HG03159 (cell line): ENCODE data around the gene SLC6A7.
"Not testable (repeated sequence)": the region's sequence is repeated elsewhere in the genome, so short reads cannot be mapped to it uniquely, and the experiment has no call there.

ENCODE experiments used
- ATAC-seq: cut with Tn5 transposase; IDR thresholded peaks from one replicate; pipeline ENCODE4 v1.9.1; 2021; ENCODE audit warnings: mild to moderate bottlenecking, moderate library complexity; ENCODE audit not compliant: unreplicated experiment

SLC6A7 gene

DNA sequence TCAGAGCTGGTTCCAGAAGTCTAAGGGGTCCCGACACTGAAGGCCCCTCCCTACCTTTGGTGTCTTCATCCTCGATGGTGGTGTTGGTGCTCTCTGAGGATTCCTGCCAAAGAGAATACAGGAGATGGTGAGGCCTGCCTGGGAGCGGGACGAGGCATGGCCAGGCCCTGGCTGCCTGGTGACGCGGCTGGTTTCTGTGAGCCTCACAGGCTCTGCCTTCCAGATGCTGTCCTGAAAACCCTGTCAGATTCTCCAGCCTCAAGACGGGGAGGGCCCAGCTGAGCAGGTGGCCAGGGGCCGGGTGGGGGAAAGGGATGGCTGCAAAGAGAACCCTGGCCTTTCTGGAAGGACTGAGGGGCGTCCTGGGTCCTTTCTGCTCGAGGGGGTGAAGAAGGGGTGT, 48.8 kb downstream of the SLC6A7 start:
- no peak for ATAC-seq

DNA sequence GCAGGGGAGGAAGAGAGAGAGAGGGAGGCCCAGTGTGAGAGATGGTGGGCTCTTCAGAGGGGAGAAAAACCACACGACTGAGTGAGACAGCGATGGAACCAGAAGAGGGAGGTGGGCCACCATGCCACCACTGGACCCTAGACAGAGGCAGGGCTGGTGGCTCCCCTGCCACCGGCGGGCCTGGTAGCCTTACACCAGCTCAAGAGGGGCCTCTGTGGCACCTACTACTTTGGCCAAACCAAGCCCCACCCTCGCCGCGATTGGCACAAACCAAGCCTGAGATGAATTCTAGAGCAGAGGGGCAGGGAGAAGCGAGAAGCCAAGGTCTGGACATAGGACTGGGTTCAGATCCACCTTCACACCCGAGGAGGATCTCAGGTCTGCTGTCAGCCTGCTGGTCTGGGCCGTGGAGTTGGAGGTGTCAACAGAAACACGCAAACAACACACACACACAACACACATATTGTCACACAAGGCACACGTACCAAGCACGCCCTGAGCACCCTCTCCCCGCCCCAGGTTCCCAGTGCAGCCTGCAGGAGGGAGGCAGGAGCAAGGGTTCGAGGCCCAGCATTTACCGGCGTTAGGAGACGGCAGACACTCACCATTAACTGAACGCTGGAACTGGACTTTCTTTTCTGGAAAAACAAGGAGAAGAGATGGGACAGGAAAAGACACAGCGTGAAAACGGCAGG, 49.4 kb downstream of the SLC6A7 start:
- no peak for ATAC-seq

DNA sequence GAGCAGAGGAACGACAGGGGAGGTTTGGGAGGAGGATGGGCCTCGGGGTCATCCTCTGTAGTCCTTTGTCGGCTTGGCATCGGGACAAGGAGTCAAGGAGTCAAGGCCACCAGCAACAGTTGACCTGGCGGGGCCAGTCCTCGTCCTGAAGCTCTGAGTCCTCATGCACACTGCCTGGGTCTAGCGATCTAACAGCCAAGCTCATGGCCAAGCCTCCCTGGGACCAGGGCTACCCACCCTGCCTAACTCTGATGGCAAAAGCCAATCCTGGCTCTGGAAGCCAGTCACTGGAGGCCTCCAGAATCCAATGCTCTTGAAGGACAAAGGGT, 49.9 kb downstream of the SLC6A7 start:
- no peak for ATAC-seq

DNA sequence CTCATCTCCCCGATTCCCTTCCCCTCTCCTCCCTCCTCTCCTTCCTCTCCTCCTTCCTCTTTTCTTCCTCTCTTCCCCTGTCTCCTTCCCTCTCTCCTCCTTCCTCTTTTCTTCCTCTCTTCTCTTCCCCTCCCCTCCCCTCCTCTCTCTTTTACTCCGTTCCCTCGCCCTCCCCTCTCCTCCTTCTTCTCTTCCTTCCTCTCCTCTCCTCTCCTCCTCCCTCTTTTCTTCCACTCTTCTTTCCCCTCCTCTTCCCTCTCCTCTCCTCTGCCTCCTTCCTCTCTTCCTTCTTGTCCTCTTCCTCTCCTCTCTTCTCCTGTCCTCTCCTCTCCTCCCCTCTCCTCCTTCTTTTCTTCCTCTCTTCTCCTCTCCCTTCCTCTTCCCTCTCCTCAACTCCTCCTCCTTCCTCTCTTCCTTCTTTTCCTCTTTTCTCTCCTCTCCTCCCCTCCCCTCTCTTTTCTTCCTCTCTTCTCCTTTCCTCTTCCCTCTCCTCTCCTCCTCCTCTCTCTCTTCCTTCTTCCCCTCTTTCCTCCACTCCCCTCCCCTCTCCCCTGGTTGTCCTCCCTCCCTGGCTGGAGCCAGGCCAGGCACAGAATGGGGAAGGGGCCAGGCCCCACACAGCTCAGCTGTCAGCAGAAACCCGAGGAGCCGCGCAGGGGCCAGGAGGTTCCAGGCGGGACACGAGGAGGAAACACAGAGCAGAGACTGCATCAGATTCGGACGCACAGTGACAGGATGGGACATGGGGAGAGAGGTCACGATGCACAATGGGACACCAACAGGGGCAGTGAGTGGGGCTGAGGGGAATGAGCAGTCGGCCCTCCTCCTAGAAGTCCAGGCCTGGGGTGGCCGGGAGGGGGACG, 51.7 kb downstream of the SLC6A7 start:
- ATAC-seq = no peak

DNA sequence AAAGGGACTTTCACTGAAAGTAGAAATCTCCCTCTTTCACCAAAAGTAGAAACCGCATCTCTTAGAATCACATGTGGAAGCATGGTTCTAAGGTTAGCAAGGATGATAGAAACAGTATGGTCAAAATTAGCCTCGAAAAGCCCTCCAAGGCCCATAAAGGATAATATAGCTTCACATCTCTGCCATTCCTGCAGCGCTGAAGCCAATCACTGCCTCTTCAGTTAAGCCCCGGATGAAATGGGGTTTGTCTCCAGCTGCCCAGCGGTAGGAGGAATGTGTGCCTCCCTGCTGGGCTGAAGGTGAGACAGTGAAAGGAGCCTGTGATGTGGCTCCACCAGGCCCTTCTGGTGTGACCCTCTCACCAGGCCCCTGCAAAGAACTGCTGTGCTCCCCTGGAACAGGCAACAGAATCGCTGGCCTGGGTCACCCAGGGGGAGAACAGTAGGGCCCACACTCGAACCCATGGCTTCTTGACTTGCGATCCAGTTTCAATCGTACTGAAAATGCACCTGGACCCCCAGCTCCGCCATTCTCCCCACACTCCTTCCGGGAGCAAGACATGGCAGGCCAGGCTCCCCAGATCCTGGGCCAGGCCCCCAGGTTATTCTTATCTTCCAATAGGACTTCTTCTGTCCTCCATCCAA, 52.5 kb downstream of the SLC6A7 start:
- ATAC-seq = no peak

DNA sequence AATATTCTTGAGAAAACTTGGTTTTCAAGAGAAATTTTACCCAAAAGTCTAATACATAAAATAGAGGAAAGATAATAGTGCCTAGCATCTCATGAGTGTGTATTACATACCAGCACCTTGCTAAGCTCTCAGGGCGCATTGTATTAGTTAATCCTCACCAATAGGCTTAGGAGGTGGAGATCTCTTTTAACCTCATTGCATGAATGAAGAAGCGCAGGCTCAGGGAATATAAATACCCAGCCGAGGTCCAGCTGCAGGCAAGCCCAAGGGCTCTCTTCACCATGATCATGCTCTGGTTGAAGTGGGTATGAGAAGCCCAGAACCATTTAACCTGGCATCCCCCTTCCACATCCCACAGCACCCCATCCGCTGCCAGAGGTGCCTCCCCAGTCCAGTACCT, 53.7 kb downstream of the SLC6A7 start:
- ATAC-seq = no peak

DNA sequence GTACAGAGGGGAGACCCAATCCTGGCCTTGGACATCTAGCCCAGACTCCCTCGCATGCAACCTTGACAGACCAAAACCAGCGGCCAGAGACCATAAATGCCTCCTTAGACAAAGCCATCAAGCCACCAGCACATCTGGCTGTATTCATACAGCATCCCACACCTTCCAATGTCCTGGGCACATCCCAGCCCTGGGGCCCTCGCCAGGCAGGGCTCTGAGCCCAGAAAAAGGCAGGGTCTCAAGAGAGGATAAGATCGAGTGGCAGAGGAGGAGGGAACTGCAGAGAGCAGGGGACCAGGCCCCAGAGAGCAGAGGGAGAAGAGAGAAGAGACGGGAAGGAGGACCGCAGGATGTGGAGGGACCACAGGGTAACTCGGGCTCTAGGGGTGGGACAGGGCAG, 54.3 kb downstream of the SLC6A7 start:
- ATAC-seq = no peak

DNA sequence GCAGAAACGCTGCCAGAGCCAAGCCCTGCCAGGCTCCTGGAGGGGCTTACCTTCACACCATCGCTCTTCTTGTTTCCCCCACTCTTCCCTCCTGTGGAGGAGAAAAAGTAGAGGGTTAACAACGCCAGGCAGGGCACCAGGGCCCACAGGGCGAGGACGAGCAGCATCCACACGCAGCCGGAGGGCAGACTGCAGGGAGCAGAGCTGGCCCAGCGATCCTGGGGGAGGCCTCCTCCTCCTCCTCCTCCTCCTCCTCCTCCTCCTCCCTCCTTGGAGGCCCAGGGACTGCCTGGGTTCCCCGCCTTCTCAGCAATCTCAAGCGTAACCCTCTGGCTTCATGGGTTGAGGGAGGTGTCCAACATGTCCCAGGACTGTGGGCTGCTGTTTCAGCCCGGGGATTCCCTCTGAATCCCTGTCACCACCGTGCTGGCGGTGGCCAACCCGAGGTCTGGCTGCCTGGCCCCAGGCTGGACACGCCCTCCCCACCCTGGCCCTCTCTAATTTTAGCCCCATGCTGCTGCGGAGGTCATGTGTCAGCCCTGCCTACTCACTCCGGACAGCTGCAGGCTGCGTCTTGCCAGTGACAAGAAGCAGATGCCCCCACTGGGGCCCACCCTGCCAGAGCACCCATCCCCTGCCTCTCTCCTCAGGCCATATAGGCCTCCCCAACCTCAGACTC, 55.4 kb downstream of the SLC6A7 start:
- no peak for ATAC-seq

DNA sequence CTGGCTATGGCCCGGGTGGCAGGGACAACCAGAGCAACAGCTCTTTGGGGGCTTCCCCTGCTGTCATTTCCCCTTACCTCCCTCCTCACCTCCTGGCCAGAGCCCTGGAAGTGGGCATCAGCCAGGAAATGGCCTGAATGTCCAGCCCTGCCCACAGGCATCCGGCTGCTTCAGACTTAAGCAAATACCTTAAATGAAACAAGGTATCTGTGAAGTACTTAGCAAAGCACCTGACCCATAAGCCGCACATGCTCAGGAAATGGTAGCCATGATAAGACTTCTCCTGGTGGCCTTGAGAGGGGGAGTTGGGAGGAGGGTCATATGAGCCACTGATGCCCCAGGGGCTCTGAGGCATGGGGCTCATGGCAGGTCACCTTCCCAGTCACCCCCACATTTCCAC, 55.9 kb downstream of the SLC6A7 start:
- ATAC-seq = no peak

DNA sequence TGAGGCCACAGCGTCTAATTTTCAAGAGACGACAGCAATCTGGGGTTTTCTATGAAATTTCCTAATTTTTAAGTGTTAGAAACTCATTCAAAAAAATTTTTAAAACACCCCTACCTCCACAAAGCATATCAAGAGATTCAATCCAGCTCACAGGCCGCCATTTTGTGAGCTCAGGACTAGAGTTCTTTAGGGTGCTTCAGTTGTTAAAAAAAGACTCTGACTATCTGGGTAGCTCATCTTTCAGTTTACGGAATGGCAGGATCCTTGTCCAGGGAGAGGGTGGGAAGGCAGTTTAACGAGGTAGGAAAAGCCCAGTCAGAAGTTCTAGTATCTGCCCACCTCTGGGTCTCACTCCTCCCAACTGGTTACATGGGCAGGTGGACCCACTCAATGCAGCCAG, 56.6 kb downstream of the SLC6A7 start:
- ATAC-seq = no peak

DNA sequence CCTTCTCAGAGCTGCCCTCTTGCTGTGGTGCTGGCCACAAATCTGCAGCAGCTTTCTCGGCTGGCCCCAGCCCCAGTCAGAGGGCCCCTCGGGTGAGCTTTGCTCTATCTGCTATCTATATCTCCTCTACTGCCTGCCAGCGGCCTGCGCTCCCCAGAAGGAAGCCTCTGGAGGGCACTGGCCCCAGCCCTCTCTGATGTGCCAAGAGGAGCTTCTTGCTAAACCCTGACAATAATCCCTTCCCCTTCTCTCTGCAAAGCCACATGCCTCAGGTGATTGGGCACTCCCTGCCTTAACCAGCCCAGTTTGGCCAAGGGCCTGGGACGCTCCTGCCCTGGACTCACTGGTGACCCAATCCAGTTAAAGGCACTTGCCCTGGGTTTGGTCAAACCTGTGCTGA, 57.0 kb downstream of the SLC6A7 start:
- no peak for ATAC-seq

DNA sequence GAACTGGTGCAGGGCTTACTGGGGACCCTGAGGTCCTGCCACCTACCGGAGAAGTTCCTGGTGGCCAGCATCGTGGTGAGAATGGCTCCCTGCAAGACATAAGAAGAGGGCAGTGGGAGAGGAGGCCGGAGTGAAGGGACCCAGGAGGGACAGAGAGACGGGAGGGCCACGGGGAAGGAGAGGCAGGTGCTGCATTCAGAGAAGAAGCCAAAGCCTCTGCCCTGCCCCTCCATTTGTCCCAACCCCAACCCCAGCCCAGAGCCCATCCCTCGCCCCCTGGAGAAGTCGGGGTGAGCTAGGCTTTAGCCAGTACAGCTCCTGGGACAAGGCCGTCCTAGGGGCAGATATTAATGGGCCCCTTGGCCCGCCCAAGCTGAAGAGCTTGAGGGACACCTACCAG, 57.9 kb downstream of the SLC6A7 start:
- ATAC-seq = no peak

DNA sequence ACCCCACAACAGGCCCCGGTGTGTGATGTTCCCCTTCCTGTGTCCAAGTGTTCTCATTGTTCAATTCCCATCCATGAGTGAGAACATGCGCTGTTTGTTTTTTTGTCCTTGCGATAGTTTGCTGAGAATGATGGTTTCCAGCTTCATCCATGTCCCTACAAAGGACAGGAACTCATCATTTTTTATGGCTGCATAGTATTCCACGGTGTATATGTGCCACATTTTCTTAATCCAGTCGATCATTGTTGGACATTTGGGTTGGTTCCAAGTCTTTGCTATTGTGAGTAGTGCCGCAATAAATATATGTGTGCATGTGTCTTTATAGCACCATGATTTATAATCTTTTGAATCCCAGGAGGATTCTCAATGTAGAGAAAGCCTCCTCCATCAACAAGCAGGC, 58.6 kb downstream of the SLC6A7 start:
- not testable (repeated sequence) for ATAC-seq

DNA sequence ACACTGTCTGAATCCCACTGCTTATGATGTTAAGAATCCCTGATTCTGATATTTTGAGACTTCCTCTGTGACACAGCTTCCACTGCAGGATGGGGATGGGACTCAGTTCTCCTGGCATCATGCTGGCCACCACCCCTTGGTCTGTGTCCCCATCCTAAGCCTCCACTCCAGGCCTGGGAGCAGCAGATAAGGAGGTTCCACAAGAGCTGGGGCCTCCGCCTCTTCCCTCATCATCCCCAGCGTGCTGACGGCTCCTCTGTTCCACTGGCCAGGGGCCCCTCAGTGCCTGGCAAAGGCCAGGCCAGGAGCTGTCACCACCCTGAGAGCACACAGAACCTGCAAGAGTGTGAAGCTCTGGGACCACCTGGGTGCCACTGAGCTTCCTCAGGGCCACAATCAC, 59.1 kb downstream of the SLC6A7 start:
- ATAC-seq = no peak

DNA sequence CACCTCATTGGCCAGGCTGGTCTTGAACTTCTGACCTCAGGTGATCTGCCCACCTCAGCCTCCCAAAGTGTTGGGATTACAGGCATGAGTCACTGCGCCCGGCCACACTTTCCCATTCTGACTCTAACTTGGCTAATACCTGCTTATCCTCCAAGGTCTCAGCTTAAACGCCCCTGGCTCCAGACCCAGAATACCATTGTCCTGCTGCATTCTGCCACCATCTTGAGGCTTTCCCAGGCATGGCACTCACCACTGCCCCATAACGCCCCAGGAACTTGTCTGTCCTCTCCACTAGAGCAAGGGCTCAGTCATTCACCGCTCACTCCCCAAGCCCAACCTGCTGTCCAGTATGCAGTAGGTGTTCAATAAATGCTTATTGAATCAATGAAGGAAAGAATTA, 59.9 kb downstream of the SLC6A7 start:
- no peak for ATAC-seq

DNA sequence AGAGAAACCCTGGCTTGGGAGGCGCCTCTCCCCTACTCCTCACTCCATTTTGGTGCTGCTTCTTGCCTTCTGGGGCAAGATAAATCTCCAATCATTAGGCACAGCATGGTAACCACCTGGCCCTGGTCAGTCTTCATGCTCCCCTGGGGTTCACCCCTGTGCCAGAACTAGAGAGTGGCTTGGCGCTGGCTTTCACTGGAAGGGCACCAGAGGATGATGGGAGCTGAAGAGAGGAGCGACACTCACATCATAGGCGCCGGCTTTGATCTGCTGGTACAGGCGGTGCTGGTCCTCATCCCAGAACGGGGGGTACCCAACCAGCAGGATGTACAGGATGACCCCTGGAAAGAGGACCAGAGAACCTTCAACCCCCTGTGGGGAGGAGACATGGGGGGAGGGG, 61.6 kb downstream of the SLC6A7 start:
- ATAC-seq = no peak

DNA sequence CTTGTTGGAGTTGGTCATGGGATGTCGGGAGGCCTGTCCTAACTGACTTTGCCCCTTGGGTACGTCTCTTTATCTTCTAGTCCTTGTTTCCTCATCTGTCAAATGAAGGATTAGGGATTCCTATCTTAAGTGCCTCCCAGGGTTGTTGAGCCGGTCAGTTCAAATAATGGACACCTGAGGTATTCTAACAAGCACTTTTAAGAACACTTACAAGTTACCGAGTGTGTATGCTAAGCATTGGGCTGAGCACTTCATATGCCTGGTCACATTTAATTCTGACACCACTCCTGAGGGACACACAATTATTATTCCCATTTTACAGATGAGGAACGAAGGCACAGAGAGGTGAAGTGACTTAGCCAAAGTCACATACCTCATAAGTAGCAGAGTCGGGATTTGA, 62.6 kb downstream of the SLC6A7 start:
- no peak for ATAC-seq

DNA sequence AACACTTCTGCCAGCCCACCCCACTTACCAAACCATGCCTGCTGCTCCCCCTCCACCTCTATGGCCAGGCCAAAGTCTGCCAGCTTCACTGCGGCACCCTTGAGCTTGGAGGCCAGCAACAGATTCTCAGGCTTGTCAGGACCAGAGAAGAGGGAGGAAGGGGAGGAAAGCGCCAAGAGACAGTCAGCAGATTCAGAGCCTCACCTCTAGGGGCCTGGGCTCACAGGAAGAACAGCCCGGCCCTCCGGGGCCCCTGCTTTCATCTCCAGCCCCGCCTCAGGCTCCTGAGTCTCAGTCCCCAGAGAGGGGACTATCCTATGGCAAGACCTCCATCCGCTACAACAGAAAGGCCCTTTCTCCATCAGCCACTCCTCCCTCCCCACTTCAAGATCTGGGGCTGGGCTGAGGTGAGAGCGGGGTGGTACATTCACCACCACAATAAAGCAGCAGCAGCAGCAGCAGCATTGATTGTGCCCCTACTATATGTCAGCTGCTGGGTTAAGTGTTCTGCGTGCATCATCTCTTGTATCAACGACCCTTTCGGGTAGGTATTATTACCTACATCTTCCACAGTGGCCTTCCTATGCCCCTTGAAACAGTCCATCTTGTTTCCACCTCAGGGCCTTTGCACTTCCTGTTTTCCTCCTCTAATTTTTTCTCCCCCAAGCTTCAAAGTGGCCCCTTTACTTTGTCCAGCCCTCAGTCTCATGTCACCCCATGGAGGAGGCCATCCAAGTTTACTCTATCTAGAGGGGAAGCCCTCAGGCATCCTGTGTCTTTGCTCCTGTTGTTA, 63.8 kb downstream of the SLC6A7 start:
- no peak for ATAC-seq

DNA sequence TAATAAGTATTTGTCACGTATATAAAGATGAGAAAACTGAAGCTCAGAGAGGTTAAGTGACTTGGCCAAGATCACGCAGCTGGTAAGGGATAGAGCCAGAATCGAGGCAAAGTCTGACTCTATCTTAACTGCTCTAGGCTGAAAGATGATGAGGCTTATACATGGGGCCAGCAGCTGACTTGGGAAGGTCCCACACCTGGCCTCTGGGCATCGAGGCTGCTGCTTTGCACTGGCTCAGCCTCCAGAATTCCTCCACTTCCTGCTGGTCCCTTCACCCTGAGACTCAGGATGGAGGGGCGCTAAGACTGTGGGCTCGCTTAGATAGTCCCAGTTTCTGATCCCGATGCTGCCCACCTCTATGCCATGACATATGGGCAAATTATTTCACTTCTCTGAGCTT, 64.5 kb downstream of the SLC6A7 start:
- ATAC-seq = no peak

DNA sequence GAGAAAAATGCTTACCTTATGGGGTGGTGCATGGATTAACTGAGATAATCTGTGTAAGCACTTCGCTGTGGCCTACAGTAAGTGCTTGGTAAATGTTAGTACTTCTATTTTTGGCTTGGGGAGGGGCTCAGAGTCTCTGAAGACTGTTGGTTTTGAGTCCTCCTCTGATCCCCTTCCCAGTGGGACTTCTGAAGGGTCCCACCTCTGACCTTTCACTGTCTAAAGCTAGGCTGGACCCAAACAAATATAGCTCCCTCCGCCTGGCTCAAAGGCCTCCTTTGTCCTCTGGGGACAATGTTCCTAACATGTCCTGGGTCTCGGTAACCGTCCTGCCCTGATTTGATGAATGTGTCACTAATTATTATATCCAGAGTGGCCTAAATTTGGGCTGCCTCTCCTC, 64.9 kb downstream of the SLC6A7 start:
- no peak for ATAC-seq
